ENCODE measurements around the gene EDC4. TPM values are rescaled to one million over a fixed set of nuclear protein-coding genes. Genes with fewer than 3 reads are reported as not detected.

EDC4 gene
- total and polyA plus RNA-seq, 9 of the 15 experiments (the other 6 are each of a cell fraction or from before 2014, with no cell fraction given): 1.1 to 131 (median 74.0) TPM

- TF ChIP-seq PKNOX1 (IDR thresholded peaks at IDR 0.05) (peak; percentile 47; the same call in 1 of the 2 replicates), RCOR1 (IDR thresholded peaks at IDR 0.05; ENCODE audit: borderline replicate concordance in 1 of 2, low read depth in 2 of 2, low read length in 2 of 2) (peak in 1 of 2 experiments; percentile 49; a peak in 1 of 4 replicates), TFAM (CRISPR knock-in tag; conservative IDR thresholded peaks at IDR 0.05) (no peak), ARID1B (IDR thresholded peaks at IDR 0.05) (no peak)
These were observed at the start of gene EDC4 (continued) for GRCh38 chr16:67872631-67873434.

- Histone ChIP-seq H3K79me2 (ENCODE audit: control insufficient read depth, insufficient read depth, low read length) (no peaks in the 10 kb centered on the region), H3K9me1 (ENCODE audit: control insufficient read depth, insufficient read depth, low read length) (peaks cover 5% of the 10 kb centered on the region), H3K27me3 (ENCODE audit: control insufficient read depth in 2 of 2, insufficient read depth in 2 of 2, low read length in 2 of 2) (no peaks in the 10 kb centered on the region), H3K4me3 (no peak overlapping the region), H3K27ac (ENCODE audit: extremely low read depth, low read depth, low read length) (no peak overlapping the region), H3K4me2 (ENCODE audit: insufficient read depth, low read length) (no peak overlapping the region), H3K9me3 (replicated peaks; ENCODE audit: control insufficient read depth, insufficient read depth, low read depth, low read length) (no peaks in the 10 kb centered on the region), H3K4me1 (replicated peaks in 1 of 2; ENCODE audit: control insufficient read depth in 2 of 2, insufficient read depth in 2 of 2, low read length in 2 of 2) (peaks cover 0 to 13% of the 10 kb centered on the region in 2 experiments; a peak in 2 of 5 replicates), H3K9ac (ENCODE audit: insufficient read depth in 1 of 2, low read depth in 2 of 2, low read length in 2 of 2) (peak overlapping the region in 1 of 2 experiments; percentile 76; a peak in 1 of 4 replicates), H2AFZ (ENCODE audit: low read depth, low read length) (no peak overlapping the region), H4K20me1 (replicated peaks; ENCODE audit: control insufficient read depth, insufficient read depth, low read length) (no peaks in the 10 kb centered on the region; the same call in 1 of the 2 replicates), H3K36me3 (ENCODE audit: control insufficient read depth, insufficient read depth, low read length) (peaks cover 34% of the 10 kb centered on the region; the same call in 2 of the 3 replicates)
- CTCF ChIA-PET (ENCODE audit: low intra/inter-chr PET ratio): no interaction called here
- 44% methylated on average over 8 of the region's 8 CpGs for WGBS (ENCODE audit: insufficient coverage, low coverage, missing lambda C conversion rate)
- no peak for FAIRE-seq
- POLR2A ChIA-PET: interaction anchor here (0.7 to 3.2 kb wide), 2 partner anchors 9 to 44 kb away, joined by 4 to 19 read pairs; no protein-coding TSS in a partner anchor
- BruUV-seq (replicated peaks): no TSS peak
- intact Hi-C loops (cut with micrococcal nuclease): no loop called here
- TF ChIP-seq BRD4 (IDR thresholded peaks at IDR 0.05): no peak
- in situ Hi-C loops (cut with MboI): no loop called here
- DNase-seq (ENCODE audit: extremely low read depth in 1 of 4, low spot score in 3 of 4): no peak
- no peak for ATAC-seq
These were observed 47.7 kb upstream of the EDC4 start for GRCh38 chr16:67825119-67825518.
